GM19452 (cell line): ENCODE data around the gene VASH2.
"Not testable (repeated sequence)": the region's sequence is repeated elsewhere in the genome, so short reads cannot be mapped to it uniquely, and the experiment has no call there.

Experiments
- ATAC-seq: cut with Tn5 transposase; IDR thresholded peaks from one replicate; pipeline ENCODE4 v1.9.1; 2021; ENCODE audit not compliant: unreplicated experiment

Gene VASH2

GRCh38 chr1:213017447-213018273 is 67.3 kb downstream of the VASH2 start:
- no peak for ATAC-seq

GRCh38 chr1:213019450-213019849 is 69.1 kb downstream of the VASH2 start:
- ATAC-seq: no peak

- no peak for ATAC-seq
Measured at GRCh38 chr1:213020016-213020415, 69.7 kb downstream of the VASH2 start.

- not testable (repeated sequence) for ATAC-seq
Measured at GRCh38 chr1:213027024-213027423, 76.7 kb downstream of the VASH2 start.

- no peak for ATAC-seq
Measured at GRCh38 chr1:213032651-213033050, 82.3 kb downstream of the VASH2 start.

GRCh38 chr1:213034713-213035112 is 84.4 kb downstream of the VASH2 start:
- no peak for ATAC-seq

GRCh38 chr1:213035573-213035972 is 85.2 kb downstream of the VASH2 start:
- ATAC-seq: no peak
